UCSD-AML1 (cell line): ENCODE measurements around the gene AP4M1.
A peak's percentile ranks its signal among the peaks of the same experiment; 100 is the strongest.

ENCODE experiments used
- DNase-seq: peaks from one replicate; lab custom pipeline; 2025; ENCODE audit not compliant: unreplicated experiment; lab: John Stamatoyannopoulos, UW

The AP4M1 gene

DNA sequence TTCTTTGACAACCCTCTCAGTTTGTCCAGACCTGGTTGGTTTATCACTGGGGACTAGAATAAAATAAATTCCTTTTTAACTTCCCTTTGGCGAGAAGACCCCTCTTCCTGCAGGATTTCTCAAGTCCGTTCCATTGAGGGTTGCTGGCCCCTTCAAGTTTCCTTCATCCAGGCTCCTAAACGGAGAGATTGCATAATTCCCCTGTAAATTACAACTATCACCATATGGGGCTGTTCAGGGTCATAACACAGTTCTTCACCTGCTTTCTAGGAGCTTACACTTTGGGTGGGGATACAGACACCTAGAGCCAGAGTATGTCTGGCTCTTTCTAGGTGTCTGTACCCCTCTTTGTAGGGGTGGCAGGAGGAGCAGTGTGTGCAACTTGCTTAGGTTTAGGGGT is 15.9 kb upstream of the AP4M1 start:
- DNase-seq = no peak

DNA sequence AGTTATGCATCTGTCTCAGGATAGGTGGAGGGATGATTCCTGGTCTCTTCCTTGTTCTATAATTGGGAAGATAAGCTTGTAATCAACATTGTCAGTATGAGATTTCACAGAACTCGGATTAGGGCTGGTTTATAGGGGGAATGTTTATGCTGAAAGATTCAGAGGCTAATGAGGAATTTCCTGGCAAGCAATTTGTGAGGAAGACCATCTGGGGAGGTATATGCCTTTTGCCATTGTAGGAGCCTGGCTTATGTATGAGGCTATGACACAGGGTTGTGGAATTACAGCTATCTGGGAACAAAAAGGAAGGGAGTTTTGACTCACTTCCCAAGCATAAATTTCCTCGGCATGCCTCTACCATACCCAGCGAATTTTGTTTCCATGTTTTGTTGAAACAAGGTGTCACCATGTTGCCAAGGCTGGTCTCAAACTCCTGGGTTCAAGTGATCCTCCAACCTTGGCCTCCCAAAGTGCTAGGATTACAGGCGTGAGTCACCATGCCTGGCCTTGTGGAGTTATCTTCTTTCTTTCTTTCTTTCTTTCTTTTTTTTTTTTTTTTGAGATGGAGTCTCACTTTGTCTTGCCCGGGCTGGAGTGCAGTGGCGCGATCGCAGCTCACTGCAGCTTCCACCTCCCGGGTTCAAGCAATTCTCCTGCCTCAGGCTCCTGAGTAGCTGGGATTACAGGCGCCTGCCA is 14.2 kb upstream of the AP4M1 start:
- no peak for DNase-seq

DNA sequence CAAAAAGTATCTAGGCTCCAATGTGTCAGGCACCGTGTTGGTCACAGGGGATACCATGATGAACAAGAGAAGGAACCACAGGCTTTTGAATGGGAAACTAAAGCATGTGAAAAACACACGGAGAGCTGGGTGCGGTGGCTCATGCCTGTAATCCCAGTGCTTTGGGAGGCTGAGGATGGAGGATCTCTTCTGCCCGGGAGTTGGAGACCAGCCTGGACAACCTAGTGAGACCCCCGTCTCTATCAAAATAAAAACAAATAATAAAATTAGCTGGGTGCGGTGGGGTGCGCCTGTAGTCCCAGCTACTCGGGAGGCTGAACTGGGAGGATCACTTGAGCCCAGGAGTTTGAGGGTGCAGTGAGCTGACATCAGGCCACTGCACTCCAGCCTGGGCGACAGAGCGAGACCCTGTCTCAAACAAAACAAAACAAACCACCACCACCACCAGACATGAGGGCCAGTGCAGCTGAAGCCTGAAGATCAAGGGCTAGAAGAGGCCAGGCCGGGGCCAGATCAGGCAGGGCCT is 13.3 kb upstream of the AP4M1 start:
- DNase-seq = no peak

DNA sequence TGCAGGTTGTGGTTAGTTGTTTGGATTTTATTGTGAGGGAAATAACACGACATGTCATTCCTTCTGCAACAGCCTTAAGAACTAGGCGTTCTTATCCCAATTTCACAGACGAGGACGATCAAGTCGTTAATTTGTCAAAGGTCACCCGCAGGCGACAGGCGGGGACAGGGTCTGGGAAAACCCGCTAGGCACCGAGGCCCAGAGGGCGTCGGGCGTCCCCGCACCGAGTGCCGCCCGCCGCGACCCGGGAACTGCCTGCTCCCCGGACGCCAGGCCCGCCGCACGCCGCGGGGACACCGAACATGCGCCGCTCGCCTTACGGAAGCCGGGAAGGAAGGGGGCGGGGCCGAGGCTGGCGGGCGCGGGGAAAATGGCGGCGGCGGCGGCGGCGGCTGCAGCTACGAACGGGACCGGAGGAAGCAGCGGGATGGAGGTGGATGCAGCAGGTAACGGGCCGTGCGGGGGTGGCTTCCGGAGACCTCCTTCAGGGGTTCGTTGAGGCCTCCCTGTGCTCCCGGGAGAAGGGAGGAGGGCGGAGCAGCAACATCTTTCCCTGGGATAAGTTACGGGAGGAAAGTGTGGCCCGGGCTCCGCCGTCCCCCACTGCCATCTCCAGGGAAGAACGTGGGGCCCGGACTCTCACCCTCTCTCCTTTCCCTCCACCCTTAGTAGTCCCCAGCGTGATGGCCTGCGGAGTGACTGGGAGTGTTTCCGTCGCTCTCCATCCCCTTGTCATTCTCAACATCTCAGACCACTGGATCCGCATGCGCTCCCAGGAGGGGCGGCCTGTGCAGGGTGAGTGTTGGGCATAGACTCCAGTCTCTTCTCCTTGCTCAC is 12.6 kb upstream of the AP4M1 start, which contains the start of gene COPS6:
Gene COPS6, plus strand, starts transcription at position 349 of the 837 bp plus-strand sequence. Its CDS starts 22 bp downstream, at position 371.
- peak; percentile 64 for DNase-seq

DNA sequence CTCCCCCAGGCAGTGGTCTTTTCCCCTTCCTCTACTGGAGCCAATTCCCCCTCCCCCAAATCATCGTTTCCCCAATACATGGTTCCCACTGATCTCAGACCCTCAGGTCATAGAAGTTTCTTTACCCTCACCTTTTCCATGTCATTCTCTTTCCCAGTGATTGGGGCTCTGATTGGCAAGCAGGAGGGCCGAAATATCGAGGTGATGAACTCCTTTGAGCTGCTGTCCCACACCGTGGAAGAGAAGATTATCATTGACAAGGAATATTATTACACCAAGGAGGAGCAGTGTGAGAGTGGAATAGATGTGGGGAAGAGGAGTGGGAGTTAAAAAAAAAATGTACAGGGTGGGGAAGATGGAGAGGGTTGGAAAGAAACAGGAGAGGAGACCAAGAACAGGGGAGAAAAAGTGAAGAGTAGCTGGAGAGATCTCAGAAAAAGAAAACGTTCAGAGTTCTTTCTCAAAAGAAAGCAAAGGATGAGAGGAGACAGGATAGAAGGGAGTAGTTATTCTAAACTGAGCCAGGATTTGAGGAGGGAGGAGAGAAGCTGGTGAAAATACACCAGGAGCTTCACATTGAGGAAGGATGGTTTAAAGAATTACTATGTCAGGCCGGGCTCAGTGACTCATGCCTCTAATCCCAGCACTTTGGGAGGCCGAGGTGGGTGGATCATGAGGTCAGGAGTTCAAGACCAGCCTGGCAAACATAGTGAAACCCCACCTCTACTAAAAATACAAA is 11.8 kb upstream of the AP4M1 start:
- DNase-seq = no peak

DNA sequence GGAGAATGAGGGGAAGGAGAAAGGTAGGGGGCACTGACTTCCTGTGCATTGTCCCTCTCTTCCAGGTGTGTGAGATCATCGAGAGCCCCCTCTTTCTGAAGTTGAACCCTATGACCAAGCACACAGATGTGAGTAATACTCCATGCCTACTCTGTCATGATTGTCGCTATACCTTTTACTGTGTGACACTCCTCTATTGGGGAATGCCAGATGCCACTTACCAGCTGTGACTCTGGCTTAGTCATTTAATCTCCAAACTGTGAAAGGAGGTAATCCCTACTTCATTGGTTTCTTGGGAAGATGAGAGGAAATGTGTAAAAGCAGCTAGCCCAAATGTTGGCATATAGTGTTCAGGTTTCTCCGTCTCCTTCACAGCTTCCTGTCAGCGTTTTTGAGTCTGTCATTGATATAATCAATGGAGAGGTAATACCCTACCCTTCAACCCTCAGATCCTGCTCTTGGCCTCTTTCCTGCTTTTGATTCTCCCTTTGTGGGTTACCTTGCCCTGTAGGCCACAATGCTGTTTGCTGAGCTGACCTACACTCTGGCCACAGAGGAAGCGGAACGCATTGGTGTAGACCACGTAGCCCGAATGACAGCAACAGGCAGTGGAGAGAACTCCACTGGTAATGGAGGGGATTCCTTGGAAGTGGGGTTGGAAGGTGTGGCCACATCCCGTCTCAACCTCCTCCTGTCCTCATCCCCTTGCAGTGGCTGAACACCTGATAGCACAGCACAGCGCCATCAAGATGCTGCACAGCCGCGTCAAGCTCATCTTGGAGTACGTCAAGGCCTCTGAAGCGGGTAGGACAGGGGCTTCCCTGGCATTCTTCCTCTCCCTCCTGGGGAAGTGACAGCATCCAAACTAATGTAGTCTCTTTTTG is 10.7 kb upstream of the AP4M1 start:
- no peak for DNase-seq

DNA sequence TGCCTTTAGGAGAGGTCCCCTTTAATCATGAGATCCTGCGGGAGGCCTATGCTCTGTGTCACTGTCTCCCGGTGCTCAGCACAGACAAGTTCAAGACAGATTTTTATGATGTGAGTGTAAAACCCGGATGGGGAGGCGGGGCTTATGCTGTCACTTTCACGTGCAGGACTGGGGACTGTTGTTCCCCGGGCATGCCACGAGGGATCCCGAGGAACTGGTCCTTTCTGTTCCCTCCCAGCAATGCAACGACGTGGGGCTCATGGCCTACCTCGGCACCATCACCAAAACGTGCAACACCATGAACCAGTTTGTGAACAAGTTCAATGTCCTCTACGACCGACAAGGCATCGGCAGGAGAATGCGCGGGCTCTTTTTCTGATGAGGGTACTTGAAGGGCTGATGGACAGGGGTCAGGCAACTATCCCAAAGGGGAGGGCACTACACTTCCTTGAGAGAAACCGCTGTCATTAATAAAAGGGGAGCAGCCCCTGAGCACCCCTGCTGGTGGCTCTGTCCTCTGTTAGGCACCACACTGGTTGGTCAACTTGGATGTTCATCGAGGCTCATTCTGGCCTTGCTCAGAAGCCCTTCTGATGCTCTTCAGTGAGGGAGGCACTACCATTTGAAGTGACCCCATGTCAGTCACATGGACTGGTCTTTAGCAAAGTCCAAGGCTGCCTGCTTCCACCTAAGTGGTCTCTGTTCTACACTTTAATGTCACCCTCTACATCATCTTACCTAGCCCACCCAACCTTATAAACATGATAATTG is 9.8 kb upstream of the AP4M1 start:
- DNase-seq = peak; percentile 8

DNA sequence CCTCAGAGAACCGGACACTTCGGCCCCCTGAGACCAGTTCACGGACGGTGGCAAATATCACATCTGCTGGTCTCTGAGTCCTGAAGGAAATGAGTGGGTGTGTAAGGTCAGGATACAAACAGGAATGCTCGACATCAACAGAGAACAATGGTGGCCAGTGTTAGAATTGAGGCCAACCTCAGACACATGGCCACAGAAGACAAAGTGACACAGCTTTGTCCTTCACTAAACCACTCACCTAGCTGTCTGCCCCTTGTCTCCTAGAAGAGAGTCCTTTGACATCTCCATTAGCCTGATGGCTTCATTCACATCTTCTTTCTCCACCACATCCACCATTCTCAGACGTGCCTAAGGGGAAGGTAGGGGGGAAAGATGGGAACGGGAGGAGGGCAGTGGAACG is 8.4 kb upstream of the AP4M1 start:
- no peak for DNase-seq

DNA sequence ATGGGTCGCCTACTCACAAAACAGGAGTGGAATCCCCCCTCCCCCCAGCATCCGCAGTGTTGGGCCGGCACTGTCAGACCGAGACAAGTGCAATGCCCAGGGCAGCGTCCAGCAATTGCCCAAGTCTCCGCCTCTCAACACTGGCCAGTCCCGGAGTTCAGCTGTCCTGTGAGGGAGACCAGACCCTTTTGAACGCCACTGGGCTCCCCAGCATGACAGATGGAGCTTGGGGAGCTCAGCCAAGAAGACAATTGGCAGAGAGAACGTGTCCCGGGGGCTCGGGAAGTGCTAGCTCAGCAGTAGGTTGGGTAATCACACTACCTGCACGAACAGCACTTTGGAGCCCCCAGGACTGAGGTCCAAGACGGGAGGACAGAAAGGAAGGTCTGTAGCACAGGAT is 7.9 kb upstream of the AP4M1 start:
- DNase-seq = no peak

DNA sequence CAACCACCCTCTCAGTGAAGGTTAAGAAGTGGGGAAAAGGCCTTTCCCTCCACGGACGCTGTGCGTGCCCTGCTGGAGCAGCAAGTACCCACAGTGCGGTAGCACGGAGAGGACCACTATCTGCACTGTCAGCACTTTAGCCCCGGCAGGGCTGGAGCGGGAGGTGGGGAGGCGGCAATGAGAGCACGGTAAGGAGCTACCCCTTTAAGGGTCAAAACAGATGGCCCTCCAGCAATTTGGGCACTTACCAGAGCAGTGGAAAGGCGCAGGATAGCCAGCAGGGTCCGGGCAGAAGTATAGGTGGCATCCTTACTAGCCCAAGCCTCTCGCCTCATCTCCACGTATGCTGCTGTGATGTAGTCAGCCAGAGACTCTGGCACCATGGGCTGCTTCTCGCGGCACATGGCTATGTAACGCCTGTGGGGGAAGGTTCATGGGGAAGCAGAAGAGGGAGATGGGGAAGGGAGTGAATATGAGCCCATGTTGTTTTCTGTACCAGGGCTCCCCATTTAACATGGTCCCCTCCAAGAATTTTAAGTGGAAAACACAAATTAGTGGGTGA is 7.4 kb upstream of the AP4M1 start:
- DNase-seq = no peak

DNA sequence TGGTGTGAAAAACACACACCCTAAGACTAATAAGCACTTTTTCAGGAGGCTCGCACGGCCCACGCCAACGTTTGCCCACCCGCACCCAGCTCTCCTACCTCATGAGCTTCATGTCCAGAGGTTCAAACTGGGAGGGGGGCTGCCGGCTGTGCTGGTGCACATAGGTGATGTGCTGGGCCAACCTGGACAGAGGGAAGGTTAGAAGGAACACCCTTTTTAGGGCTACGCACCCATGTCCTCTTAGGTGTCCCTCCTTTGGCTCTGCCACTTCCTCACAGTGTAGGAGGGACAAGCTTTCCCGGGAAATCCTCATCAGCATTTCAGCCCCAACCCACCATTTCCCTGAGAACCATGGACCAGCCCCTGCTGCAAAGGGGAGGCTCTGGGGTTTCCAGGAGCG is 6.2 kb upstream of the AP4M1 start:
- no peak for DNase-seq

DNA sequence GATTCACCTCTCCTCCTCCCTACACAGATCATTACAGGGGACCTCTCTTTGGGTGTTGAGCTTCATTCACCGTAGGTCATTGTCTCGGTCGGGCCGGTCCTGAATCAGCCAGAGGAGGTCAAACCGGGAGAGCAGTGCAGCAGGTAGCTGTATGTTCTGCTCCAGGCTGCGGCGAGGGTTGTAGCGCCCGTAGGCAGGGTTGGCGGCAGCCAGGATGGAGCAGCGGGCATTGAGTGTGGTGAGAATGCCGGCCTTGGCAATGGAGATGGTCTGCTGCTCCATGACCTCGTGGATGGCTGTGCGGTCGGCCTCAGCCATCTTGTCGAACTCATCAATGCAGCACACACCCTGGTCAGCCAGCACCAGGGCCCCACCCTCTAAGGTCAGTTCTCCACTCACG is 5.7 kb upstream of the AP4M1 start:
- no peak for DNase-seq

DNA sequence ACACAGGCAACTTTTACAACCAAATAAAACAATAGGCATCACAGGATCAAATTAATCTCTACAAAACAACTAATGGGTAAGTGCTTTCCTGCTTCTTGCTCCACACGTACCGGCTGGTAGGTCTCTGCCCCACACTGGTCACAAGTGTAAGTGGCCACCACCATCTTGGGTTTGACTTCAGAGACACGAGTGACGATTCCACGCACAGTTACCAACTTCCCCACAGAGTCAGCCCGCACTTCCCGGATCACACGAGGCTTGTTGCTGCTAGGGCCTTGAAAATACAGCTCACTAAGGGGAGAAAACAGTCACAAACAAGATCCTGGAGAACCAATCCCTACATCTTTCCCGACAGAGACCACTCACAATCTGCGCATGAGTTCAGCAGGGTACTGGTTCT is 2.5 kb upstream of the AP4M1 start:
- DNase-seq = no peak

DNA sequence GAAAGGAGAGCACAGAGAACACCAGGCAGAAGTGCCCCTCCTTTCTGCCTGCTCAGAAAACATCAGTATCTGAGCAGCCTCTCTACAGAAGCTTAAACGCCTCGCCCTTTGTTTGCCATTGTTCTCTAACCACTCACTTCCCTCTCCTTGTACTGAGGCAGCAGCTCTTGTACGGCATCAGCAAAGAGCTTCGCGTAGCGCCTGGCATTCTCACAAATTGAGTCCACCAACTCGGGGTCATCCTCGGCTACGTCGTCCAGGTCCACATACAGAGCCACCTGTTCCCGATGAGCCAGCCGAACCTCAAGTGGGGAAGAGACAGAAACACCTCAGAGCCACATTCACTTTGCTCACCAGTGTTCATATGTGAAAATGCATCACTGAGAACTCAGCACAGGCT is 2.0 kb upstream of the AP4M1 start:
- DNase-seq = no peak

DNA sequence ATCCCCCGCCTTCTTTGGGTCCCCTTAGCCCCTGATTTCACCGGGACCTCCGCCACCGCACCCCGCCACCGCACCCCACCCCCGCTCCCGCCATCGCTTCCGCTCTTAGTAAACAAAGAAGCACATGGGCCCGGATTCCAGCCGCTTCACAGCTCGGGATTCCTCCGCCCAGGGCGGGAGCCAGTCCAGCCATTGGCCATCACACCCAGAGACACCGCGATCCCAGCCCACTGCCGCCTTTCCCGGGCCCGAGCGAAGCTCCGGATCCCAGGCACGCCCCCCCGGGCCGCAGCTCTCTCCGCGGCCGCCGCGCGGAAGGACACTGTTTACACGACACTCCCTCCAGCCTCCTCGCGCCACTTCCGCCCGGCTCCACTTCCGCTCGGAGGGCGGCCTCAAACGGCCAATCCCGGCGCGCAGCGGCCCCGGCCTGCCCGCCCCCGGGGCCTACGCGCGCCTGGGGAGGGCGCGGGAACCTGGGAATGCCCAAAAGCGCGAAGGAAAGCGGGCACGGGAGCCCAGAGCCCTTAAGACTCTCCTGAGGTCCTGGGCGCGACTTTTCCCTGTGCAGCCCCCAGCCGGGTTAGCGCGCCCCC is 925 bp upstream of the AP4M1 start:
- DNase-seq = peak; percentile 87

DNA sequence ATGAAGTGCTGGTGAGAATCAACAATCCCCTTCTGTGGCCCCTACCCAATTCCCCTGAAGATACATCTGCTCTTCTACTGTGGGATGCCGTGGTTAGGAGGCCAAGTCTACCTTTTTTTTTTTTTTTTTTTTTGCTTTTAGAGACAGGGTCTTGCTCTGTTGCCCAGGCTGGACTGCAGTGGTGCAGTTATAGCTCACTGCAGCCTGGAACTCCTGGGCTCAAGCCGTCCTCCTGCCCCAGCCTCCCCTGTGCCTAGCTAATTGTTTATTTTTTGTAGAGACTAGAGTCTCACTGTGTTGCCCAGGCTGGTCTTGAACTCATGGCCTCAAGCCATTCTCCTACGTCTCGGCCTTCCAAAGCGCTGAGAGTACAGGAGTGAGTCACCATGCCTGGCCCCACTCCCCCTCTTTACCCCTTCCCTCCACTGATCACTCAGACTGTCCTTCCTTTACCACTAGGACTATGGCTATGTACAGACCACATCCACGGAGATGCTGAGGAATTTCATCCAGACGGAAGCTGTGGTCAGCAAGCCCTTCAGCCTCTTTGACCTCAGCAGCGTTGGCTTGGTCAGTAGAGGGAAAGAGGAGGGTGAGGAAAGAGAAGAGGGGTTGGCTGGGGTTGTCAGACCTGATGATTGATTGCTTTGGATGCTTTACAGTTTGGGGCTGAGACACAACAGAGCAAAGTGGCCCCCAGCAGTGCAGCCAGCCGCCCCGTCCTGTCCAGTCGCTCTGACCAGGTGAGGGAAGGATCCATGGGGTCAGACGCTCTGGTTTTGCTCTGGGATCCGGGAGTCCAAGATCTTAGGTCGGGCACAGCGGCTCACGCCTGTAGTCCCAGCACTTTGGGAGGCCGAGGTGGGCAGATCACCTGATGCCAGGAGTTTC is 1.8 kb downstream of the AP4M1 start:
- DNase-seq = no peak

DNA sequence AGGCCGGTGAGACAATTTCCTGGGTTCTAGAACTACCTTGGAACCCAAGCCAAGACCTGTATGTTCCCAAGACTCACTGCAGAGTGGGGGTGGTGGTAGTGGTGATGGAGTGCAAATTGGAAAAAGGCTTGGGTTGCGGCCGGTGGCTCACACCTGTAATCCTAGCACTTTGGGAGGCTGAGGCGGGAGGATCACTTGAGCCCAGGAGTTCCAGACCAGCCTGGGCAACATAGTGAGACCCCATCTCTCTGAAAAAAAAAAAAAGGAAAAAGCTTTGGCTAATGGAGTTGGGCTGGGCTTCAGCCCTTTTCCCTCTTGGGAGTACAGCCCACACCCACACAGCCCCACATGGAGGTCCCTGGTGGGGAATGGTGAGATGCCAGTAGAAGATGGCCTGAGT is 4.1 kb downstream of the AP4M1 start:
- DNase-seq = no peak

DNA sequence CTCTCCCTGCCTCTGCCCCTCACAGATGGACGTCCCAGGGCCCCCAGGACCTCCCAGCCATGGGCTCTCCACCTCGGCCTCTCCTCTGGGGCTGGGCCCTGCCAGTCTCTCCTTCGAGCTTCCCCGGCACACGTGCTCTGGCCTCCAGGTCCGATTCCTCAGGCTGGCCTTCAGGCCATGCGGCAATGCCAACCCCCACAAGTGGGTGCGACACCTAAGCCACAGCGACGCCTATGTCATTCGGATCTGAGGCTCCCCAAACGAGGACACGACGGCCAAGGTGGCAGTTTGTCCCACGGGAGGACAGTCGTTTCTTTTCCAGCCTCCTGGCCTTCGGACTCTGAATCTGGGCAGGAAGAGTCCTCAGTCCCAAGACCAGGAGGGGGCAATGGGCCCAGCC is 5.2 kb downstream of the AP4M1 start:
- DNase-seq = no peak
